CD14-positive monocyte (primary cell): ENCODE data around the gene UBE2D1. TPM values are rescaled to one million over a fixed set of nuclear protein-coding genes. Genes with fewer than 3 reads are reported as not detected.

Source experiments
- DNase-seq, 3 donors: peaks; one replicate each; pipeline ENCODE4 v3.0.0-alpha.2; 2011 to 2022
- H2AFZ ChIP-seq: 2 replicates; pipeline ENCODE4 v1.6.0; 2012; ENCODE audit warnings: mild to moderate bottlenecking, low read depth, low read length, inconsistent platforms; ENCODE audit not compliant: insufficient read depth, poor library complexity, severe bottlenecking
- H3K27ac ChIP-seq, 2 donors: 1 replicate in 1 of 2; 2 replicates in 1 of 2; pipeline ENCODE4 v1.5.1; 2012 to 2013; ENCODE audit warnings: low read length in 2 of 2, control low read depth in 1 of 2, inconsistent platforms in 1 of 2, low read depth in 1 of 2, mild to moderate bottlenecking in 1 of 2
- H3K27me3 ChIP-seq, 2 donors: one replicate each; pipeline versions ENCODE4 v1.6.0 to v1.6.1; 2011 to 2013; ENCODE audit warnings: low read length in 2 of 2; ENCODE audit not compliant: control insufficient read depth in 2 of 2, insufficient read depth in 2 of 2
- H3K36me3 ChIP-seq, 2 donors: replicated peaks in 1 of 2; 1 replicate in 1 of 2; 2 replicates in 1 of 2; pipeline versions ENCODE4 v1.5.1 to v1.6.1; 2012 to 2013; ENCODE audit warnings: low read length in 2 of 2, control low read depth in 1 of 2, inconsistent platforms in 1 of 2, mild to moderate bottlenecking in 1 of 2; ENCODE audit not compliant: insufficient read depth in 2 of 2, control insufficient read depth in 1 of 2
- H3K4me1 ChIP-seq, 2 donors: 1 replicate in 1 of 2; 2 replicates in 1 of 2; pipeline versions ENCODE4 v1.5.1 to v1.6.1; 2012 to 2013; ENCODE audit warnings: low read length in 2 of 2, control low read depth in 1 of 2, inconsistent platforms in 1 of 2, mild to moderate bottlenecking in 1 of 2, moderate library complexity in 1 of 2; ENCODE audit not compliant: insufficient read depth in 2 of 2, control insufficient read depth in 1 of 2
- H3K4me2 ChIP-seq: replicated peaks from 2 replicates; pipeline ENCODE3; 2012; ENCODE audit warnings: low read length, moderate library complexity, mild to moderate bottlenecking; ENCODE audit not compliant: poor library complexity, severe bottlenecking; ENCODE audit errors: extremely low read depth
- H3K4me3 ChIP-seq, 3 experiments: fragments of 200-600 bp in 1 of 3; sonication (generic) in 1 of 3; replicated peaks in 1 of 3; 1 replicate in 2 of 3; 2 replicates in 1 of 3; pipeline ENCODE4 v1.5.1; 2011 to 2013; ENCODE audit warnings: low read length in 3 of 3, mild to moderate bottlenecking in 3 of 3, control low read depth in 2 of 3, low read depth in 2 of 3, inconsistent platforms in 1 of 3, moderate library complexity in 1 of 3
- H3K79me2 ChIP-seq: 2 replicates; pipeline ENCODE4 v1.6.0; 2012; ENCODE audit warnings: mild to moderate bottlenecking, control low read depth, inconsistent platforms, low read length, moderate library complexity; ENCODE audit not compliant: insufficient read depth
- H3K9ac ChIP-seq: 2 replicates; pipeline ENCODE4 v1.6.0; 2017; ENCODE audit warnings: low read length, mild to moderate bottlenecking; ENCODE audit not compliant: insufficient read depth, poor library complexity, severe bottlenecking
- H3K9me3 ChIP-seq, 2 donors: replicated peaks in 1 of 2; 1 replicate in 1 of 2; 2 replicates in 1 of 2; pipeline versions ENCODE4 v1.5.1 to v1.6.1; 2012 to 2013; ENCODE audit warnings: low read length in 2 of 2, control low read depth in 1 of 2; ENCODE audit not compliant: control insufficient read depth in 1 of 2, insufficient read depth in 1 of 2
- H4K20me1 ChIP-seq: 2 replicates; pipeline ENCODE4 v1.6.0; 2012; ENCODE audit warnings: mild to moderate bottlenecking, low read length, control low read depth, moderate library complexity; ENCODE audit not compliant: insufficient read depth
- H3K27ac Mint-ChIP-seq, 7 donors: one replicate each; pipeline ENCODE4 v1.8.0; 2020; ENCODE audit warnings: mild to moderate bottlenecking in 7 of 7, mixed read lengths in 7 of 7, moderate library complexity in 6 of 7, inconsistent platforms in 2 of 7
- H3K27me3 Mint-ChIP-seq, 3 donors: one replicate each; pipeline ENCODE4 v1.8.0; 2021 to 2022; ENCODE audit warnings: low read depth in 3 of 3, mild to moderate bottlenecking in 3 of 3, mixed read lengths in 3 of 3, moderate library complexity in 3 of 3, inconsistent platforms in 1 of 3
- H3K36me3 Mint-ChIP-seq, 2 donors: one replicate each; pipeline ENCODE4 v1.8.0; 2020; ENCODE audit warnings: mixed read lengths in 2 of 2, inconsistent platforms in 1 of 2, mild to moderate bottlenecking in 1 of 2
- H3K4me1 Mint-ChIP-seq: one replicate; pipeline ENCODE4 v1.8.0; 2020; ENCODE audit warnings: mild to moderate bottlenecking, mixed read lengths
- H3K4me3 Mint-ChIP-seq, 2 donors: one replicate each; pipeline ENCODE4 v1.8.0; 2020; ENCODE audit warnings: mild to moderate bottlenecking in 2 of 2, mixed read lengths in 2 of 2, moderate library complexity in 1 of 2
- H3K9me3 Mint-ChIP-seq, 7 donors: one replicate each; pipeline ENCODE4 v1.8.0; 2020 to 2022; ENCODE audit warnings: mixed read lengths in 7 of 7, mild to moderate bottlenecking in 6 of 7, moderate library complexity in 6 of 7, inconsistent platforms in 2 of 7
- WGBS: methylation state at CpG from one replicate; pipeline ENCODE4 v1.1.5; 2013; ENCODE audit warnings: missing lambda C conversion rate; ENCODE audit not compliant: insufficient coverage; 5-methylcytosine and 5-hydroxymethylcytosine counted together
- intact Hi-C, 2 donors: fragments of 100-400 bp; cut with micrococcal nuclease; formaldehyde crosslinking; loops; one replicate each; pipeline versions ENCODE4 v1.15.0 to v1.15.1; 2023
- polyA plus RNA-seq, 3 donors: library from polyadenylated mRNA; depleted of rRNA in 1 of 3; unstranded in 2 of 3; stranded (reverse) in 1 of 3; fragments of 300-500 nt in 2 of 3; fragments of >200 nt in 1 of 3; fragmentation: Illumina TruSeq in 2 of 3; gene quantifications; 1 replicate in 2 of 3; 2 replicates in 1 of 3; pipeline ENCODE4 v1.2.3, GENCODE V29; 2012 to 2021
- TF ChIP-seq, protein P1 (sequence below): fragments of 200-600 bp; IDR thresholded peaks from one replicate; pipeline ENCODE4 v1.8.0; 2022; ENCODE audit warnings: antibody characterized with exemption, mild to moderate bottlenecking

Gene UBE2D1
- polyA plus RNA-seq, 3 donors: 47.7 to 119 (median 107) TPM

DNA sequence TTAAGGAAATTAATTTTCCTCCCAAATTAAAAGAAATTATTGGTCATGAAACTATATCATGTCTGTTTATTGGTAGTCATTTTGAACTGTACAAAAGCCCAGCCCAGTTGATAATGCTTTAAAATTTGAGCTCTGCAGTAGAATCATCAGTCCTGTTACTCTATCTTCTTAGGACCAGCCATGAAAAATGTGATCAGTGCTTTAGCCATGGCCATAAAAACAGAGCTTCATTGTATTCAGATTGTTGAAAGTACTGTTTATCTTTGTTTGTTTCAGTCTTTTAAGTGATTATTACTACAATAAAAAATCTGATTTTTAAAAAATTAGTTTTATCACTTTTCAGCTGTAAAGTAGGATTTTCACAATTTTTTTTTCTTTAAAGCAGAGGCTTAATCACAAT, 36.7 kb downstream of the UBE2D1 start:
- no peaks in the 10 kb centered on the region for H3K27me3 ChIP-seq
- no peaks in the 10 kb centered on the region for H3K9me3 Mint-ChIP-seq
- no peak for DNase-seq
- peaks cover 6% of the 10 kb centered on the region for H3K4me1 Mint-ChIP-seq
- intact Hi-C loops: no loop called here
- H3K9ac ChIP-seq: no peak overlapping the region
- H3K4me1 ChIP-seq: peaks cover 6 to 10% of the 10 kb centered on the region in 2 donors
- peaks cover 0 to 1% (median 0%) of the 10 kb centered on the region in 3 donors for H3K27me3 Mint-ChIP-seq
- H3K9me3 ChIP-seq: no peaks in the 10 kb centered on the region
- no peak overlapping the region for H3K27ac ChIP-seq
- H3K36me3 ChIP-seq: peaks cover 8 to 23% of the 10 kb centered on the region in 2 donors
- H4K20me1 ChIP-seq: peaks cover 16% of the 10 kb centered on the region
- no peak overlapping the region for H2AFZ ChIP-seq
- no peak overlapping the region for H3K4me3 ChIP-seq
- no peak overlapping the region for H3K27ac Mint-ChIP-seq
- peaks cover 25 to 30% of the 10 kb centered on the region in 2 donors for H3K36me3 Mint-ChIP-seq
- H3K4me2 ChIP-seq: no peak overlapping the region
- TF ChIP-seq, protein P1, sequence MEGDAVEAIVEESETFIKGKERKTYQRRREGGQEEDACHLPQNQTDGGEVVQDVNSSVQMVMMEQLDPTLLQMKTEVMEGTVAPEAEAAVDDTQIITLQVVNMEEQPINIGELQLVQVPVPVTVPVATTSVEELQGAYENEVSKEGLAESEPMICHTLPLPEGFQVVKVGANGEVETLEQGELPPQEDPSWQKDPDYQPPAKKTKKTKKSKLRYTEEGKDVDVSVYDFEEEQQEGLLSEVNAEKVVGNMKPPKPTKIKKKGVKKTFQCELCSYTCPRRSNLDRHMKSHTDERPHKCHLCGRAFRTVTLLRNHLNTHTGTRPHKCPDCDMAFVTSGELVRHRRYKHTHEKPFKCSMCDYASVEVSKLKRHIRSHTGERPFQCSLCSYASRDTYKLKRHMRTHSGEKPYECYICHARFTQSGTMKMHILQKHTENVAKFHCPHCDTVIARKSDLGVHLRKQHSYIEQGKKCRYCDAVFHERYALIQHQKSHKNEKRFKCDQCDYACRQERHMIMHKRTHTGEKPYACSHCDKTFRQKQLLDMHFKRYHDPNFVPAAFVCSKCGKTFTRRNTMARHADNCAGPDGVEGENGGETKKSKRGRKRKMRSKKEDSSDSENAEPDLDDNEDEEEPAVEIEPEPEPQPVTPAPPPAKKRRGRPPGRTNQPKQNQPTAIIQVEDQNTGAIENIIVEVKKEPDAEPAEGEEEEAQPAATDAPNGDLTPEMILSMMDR: no peak
- no peaks in the 10 kb centered on the region for H3K79me2 ChIP-seq
- no peak overlapping the region for H3K4me3 Mint-ChIP-seq

- intact Hi-C loops: no loop called here
- peaks cover 8% of the 10 kb centered on the region for H4K20me1 ChIP-seq
- no peaks in the 10 kb centered on the region for H3K4me1 ChIP-seq
- no peaks in the 10 kb centered on the region for H3K27me3 ChIP-seq
- DNase-seq: no peak
- H3K4me1 Mint-ChIP-seq: no peaks in the 10 kb centered on the region
- H3K27me3 Mint-ChIP-seq: peaks cover 0 to 1% (median 0%) of the 10 kb centered on the region in 3 donors
- no peak overlapping the region for H3K4me3 ChIP-seq
- no peaks in the 10 kb centered on the region for H3K9me3 Mint-ChIP-seq
- WGBS: 83% methylated on average over 1 of the region's 4 CpGs
- no peak overlapping the region for H3K27ac ChIP-seq
- TF ChIP-seq, protein P1: no peak
- H3K9ac ChIP-seq: no peak overlapping the region
- H3K36me3 Mint-ChIP-seq: peaks cover 32 to 35% of the 10 kb centered on the region in 2 donors
- H3K4me3 Mint-ChIP-seq: no peak overlapping the region
- H3K27ac Mint-ChIP-seq: no peak overlapping the region
- H3K9me3 ChIP-seq: no peaks in the 10 kb centered on the region
- H3K4me2 ChIP-seq: no peak overlapping the region
- H3K79me2 ChIP-seq: no peaks in the 10 kb centered on the region
- H2AFZ ChIP-seq: no peak overlapping the region
- H3K36me3 ChIP-seq: peaks cover 8 to 23% of the 10 kb centered on the region in 2 donors
These were observed 38.0 kb downstream of the UBE2D1 start for GRCh38 chr10:58372607-58373441.
